Tibial nerve (tissue), 4 donors: ENCODE results near the gene SNX10. TPM values are rescaled to one million over a fixed set of nuclear protein-coding genes. Genes with fewer than 3 reads are reported as not detected.

Source experiments
- DNase-seq, 2 donors: peaks; one replicate each; pipeline ENCODE4 v3.0.0-alpha.2; 2019; ENCODE audit warnings: low spot score in 2 of 2
- H3K27ac ChIP-seq, 4 donors: fragments of 200-600 bp; sonication (generic) in 3 of 4; one replicate each; pipeline ENCODE4 v1.5.1; 2017 to 2019; ENCODE audit warnings: mild to moderate bottlenecking in 1 of 4
- H3K27me3 ChIP-seq, 2 donors: fragments of 200-600 bp; sonication (generic) in 1 of 2; one replicate each; pipeline versions ENCODE4 v1.5.1 to v1.6.0; 2017 to 2019
- H3K36me3 ChIP-seq, 3 donors: fragments of 200-600 bp; sonication (generic); one replicate each; pipeline ENCODE4 v1.5.1; 2018 to 2019
- H3K4me1 ChIP-seq, 4 donors: fragments of 200-600 bp; sonication (generic) in 3 of 4; one replicate each; pipeline ENCODE4 v1.5.1; 2017 to 2019
- H3K4me3 ChIP-seq, 4 donors: fragments of 200-600 bp; sonication (generic) in 3 of 4; one replicate each; pipeline ENCODE4 v1.5.1; 2017 to 2019; ENCODE audit warnings: mild to moderate bottlenecking in 1 of 4, moderate library complexity in 1 of 4
- H3K9me3 ChIP-seq, 4 donors: fragments of 200-600 bp; sonication (generic) in 3 of 4; one replicate each; pipeline ENCODE4 v1.5.1; 2017 to 2019
- EP300 ChIP-seq, 2 donors: sonication (generic); formaldehyde crosslinking; IDR thresholded peaks; one replicate each; pipeline ENCODE4 v1.6.1; 2017; ENCODE audit warnings: antibody characterized with exemption in 2 of 2, mild to moderate bottlenecking in 1 of 2
- POLR2A ChIP-seq, 2 donors: fragments of 450-650 bp; IDR thresholded peaks; one replicate each; pipeline ENCODE4 v1.6.1; 2017; ENCODE audit warnings: antibody characterized with exemption in 2 of 2, mild to moderate bottlenecking in 2 of 2, moderate library complexity in 2 of 2
- WGBS, 2 donors: methylation state at CpG; one replicate each; pipeline ENCODE4 v1.1.5; 2018; 5-methylcytosine and 5-hydroxymethylcytosine counted together
- total RNA-seq, 4 donors: library from RNA; depleted of rRNA; stranded (reverse); fragments of >200 nt; gene quantifications; one replicate each; pipeline ENCODE4 v1.1.0, GENCODE V29; 2016
- TF ChIP-seq, protein P1 (sequence below), 5 experiments: fragments of 200-600 bp in 3 of 5; fragments of 450-650 bp in 2 of 5; sonication (generic) in 3 of 5; IDR thresholded peaks; one replicate each; pipeline ENCODE4 v1.5.1; 2016 to 2019; ENCODE audit warnings: antibody characterized with exemption in 5 of 5, mild to moderate bottlenecking in 3 of 5, moderate library complexity in 2 of 5

The SNX10 gene
- total RNA-seq, 4 donors from 2014 or later: 1.7 to 15.9 (median 2.5) TPM

DNA sequence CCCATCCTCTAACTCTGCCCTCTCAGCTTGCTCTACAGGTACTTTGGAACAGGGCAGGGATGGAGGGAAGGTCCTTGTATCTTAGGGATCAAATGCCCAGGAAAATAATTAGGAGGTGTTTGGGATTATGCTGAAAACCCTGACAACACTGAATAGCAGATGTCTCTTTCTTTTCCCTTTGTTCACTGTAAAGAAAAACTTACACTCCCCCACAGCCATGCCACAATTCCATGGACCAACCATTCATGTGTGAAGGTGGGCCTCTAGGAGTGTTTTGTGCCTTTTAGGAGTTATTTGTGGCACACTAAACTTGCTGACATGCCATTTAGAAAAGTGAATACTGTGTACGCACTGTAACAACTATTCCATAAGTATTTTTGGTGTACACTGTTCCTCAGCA lies 108.1 kb downstream of the SNX10 start:
- 100% methylated on average over 1 of the region's 1 CpG for WGBS, 2 donors
- no peaks in the 10 kb centered on the region for H3K9me3 ChIP-seq
- no peak overlapping the region for H3K27ac ChIP-seq
- TF ChIP-seq EP300 (IDR thresholded peaks at IDR 0.05) (no peak), POLR2A (IDR thresholded peaks at IDR 0.05) (no peak)
- TF ChIP-seq, protein P1, sequence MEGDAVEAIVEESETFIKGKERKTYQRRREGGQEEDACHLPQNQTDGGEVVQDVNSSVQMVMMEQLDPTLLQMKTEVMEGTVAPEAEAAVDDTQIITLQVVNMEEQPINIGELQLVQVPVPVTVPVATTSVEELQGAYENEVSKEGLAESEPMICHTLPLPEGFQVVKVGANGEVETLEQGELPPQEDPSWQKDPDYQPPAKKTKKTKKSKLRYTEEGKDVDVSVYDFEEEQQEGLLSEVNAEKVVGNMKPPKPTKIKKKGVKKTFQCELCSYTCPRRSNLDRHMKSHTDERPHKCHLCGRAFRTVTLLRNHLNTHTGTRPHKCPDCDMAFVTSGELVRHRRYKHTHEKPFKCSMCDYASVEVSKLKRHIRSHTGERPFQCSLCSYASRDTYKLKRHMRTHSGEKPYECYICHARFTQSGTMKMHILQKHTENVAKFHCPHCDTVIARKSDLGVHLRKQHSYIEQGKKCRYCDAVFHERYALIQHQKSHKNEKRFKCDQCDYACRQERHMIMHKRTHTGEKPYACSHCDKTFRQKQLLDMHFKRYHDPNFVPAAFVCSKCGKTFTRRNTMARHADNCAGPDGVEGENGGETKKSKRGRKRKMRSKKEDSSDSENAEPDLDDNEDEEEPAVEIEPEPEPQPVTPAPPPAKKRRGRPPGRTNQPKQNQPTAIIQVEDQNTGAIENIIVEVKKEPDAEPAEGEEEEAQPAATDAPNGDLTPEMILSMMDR (IDR thresholded peaks at IDR 0.05): no peak
- H3K27me3 ChIP-seq: peaks cover 0 to 12% of the 10 kb centered on the region in 2 donors
- no peaks in the 10 kb centered on the region for H3K36me3 ChIP-seq
- no peak overlapping the region for H3K4me3 ChIP-seq
- peaks cover 0 to 21% (median 3%) of the 10 kb centered on the region in 4 donors for H3K4me1 ChIP-seq
- no peak for DNase-seq

DNA sequence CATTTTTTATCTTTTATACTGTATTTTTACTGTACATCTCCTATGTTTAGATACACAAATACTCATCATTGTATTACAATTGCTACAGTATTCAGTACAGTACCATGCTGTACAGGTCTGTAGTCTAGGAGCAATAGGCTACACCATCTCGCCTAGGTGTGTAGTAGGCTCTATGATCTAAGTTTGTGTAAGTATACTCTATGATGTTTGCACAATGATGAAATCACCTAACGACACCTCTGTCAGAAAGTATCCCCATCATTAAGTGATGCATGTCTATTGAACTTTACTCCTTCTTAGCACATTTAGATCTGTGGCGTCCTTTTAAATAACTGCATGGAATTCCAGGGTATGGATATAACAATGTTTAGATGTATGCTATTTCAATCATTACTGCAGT lies 112.0 kb downstream of the SNX10 start:
- Histone ChIP-seq H3K4me3 (no peak overlapping the region), H3K4me1 (peaks cover 0 to 9% (median 3%) of the 10 kb centered on the region in 4 donors), H3K27me3 (peaks cover 0 to 12% of the 10 kb centered on the region in 2 donors), H3K36me3 (no peaks in the 10 kb centered on the region), H3K9me3 (no peaks in the 10 kb centered on the region), H3K27ac (no peak overlapping the region)
- TF ChIP-seq POLR2A (IDR thresholded peaks at IDR 0.05): no peak
- TF ChIP-seq, protein P1 (IDR thresholded peaks at IDR 0.05): no peak
- no peak for TF ChIP-seq EP300 (IDR thresholded peaks at IDR 0.05)
- 93 to 94% methylated on average over 3 of the region's 3 CpGs for WGBS, 2 donors
- DNase-seq: no peak

DNA sequence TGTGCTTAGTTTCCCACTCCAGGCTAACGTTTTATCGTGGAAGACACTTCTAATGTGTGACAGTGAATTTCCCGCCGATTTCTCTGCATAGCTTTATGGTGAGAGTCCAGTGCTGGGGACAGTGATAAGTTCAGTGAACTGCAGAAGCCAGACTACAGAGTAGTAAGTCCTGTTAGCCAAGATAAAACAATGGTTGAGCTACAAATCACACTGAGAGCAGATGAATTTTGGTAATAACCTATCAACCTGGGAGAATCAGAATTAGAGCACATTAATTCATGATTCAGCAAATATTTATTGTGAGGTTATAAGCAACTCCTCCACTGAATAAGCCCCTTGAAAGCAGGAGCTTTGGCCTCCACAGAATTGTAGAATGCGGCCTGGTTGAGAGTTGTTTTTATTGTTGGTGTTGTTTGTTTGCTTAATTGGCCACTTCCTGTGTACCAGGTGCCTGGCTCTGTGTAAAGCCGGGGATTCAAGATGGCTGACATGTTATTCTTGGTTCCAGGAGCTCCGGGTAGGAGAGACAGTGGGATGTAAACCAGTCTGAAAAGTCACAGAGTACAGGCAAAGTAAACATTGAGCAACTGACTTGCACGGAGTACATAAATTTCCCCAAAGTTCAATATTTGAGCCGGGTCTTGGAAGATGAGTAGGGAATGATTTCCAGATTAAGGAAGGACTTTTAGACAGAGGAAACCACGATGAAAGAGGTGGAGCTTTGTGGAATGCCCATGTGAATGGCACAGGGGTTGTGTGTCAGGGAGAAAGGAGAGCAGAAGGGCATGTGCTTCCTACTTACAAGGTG lies 112.7 kb downstream of the SNX10 start:
- no peak for TF ChIP-seq POLR2A (IDR thresholded peaks at IDR 0.05)
- no peak for TF ChIP-seq EP300 (IDR thresholded peaks at IDR 0.05)
- TF ChIP-seq, protein P1 (IDR thresholded peaks at IDR 0.05): no peak
- no peak overlapping the region for H3K4me3 ChIP-seq
- no peaks in the 10 kb centered on the region for H3K9me3 ChIP-seq
- H3K4me1 ChIP-seq: peaks cover 0 to 2% (median under 1%) of the 10 kb centered on the region in 4 donors
- WGBS, 2 donors: 85 to 88% methylated on average over 10 of the region's 10 CpGs
- peaks cover 0 to 8% of the 10 kb centered on the region in 2 donors for H3K27me3 ChIP-seq
- no peaks in the 10 kb centered on the region for H3K36me3 ChIP-seq
- no peak for DNase-seq
- H3K27ac ChIP-seq: no peak overlapping the region

- H3K4me3 ChIP-seq: no peak overlapping the region
Observed at GRCh38 chr7:26406433-26406832, 114.8 kb downstream of the SNX10 start.

More at GRCh38 chr7:26406433-26406832, 114.8 kb downstream of the SNX10 start:
- H3K9me3 ChIP-seq: no peaks in the 10 kb centered on the region
- no peak for TF ChIP-seq POLR2A (IDR thresholded peaks at IDR 0.05)
- TF ChIP-seq EP300 (IDR thresholded peaks at IDR 0.05): no peak
- TF ChIP-seq, protein P1 (IDR thresholded peaks at IDR 0.05): no peak
- no peak overlapping the region for H3K27ac ChIP-seq
- 94 to 98% methylated on average over 2 of the region's 2 CpGs for WGBS, 2 donors
- H3K27me3 ChIP-seq: no peaks in the 10 kb centered on the region
- H3K36me3 ChIP-seq: no peaks in the 10 kb centered on the region
- no peaks in the 10 kb centered on the region for H3K4me1 ChIP-seq
- DNase-seq: no peak
